H9 (cell line): ENCODE data around the gene FARP1. TPM values are rescaled to one million over a fixed set of nuclear protein-coding genes. Genes with fewer than 3 reads are reported as not detected.
A peak's percentile ranks its signal among the peaks of the same experiment; 100 is the strongest.

ENCODE experiments used
- DNase-seq: peaks from one replicate; pipeline ENCODE4 v3.0.0-alpha.2; 2017
- H2AFZ ChIP-seq: one replicate; pipeline ENCODE4 v1.6.1; 2013; ENCODE audit warnings: mild to moderate bottlenecking, low read length, control low read depth, moderate library complexity
- H2AK5ac ChIP-seq: 2 replicates; pipeline ENCODE4 v1.6.1; 2013; ENCODE audit warnings: low read length, control low read depth, mixed read lengths; ENCODE audit not compliant: insufficient read length
- H2BK120ac ChIP-seq: one replicate; pipeline ENCODE4 v1.6.1; 2013; ENCODE audit warnings: low read depth, mild to moderate bottlenecking, low read length, control low read depth, inconsistent platforms; ENCODE audit not compliant: poor library complexity, severe bottlenecking
- H2BK12ac ChIP-seq: 2 replicates; pipeline ENCODE4 v1.6.1; 2013; ENCODE audit warnings: low read length, control low read depth, mixed read lengths, low read depth; ENCODE audit not compliant: insufficient read length
- H2BK15ac ChIP-seq: 2 replicates; pipeline ENCODE4 v1.6.1; 2013; ENCODE audit warnings: low read depth, low read length, control low read depth
- H2BK20ac ChIP-seq: one replicate; pipeline ENCODE4 v1.6.1; 2013; ENCODE audit warnings: low read depth, mild to moderate bottlenecking, low read length, control low read depth, inconsistent platforms; ENCODE audit not compliant: poor library complexity, severe bottlenecking
- H2BK5ac ChIP-seq: 2 replicates; pipeline ENCODE4 v1.6.1; 2013; ENCODE audit warnings: low read length, control low read depth, mixed read lengths; ENCODE audit not compliant: insufficient read length
- H3K14ac ChIP-seq: 2 replicates; pipeline ENCODE4 v1.6.1; 2013; ENCODE audit warnings: low read length, control low read depth; ENCODE audit not compliant: insufficient read depth
- H3K18ac ChIP-seq: 2 replicates; pipeline ENCODE4 v1.6.1; 2013; ENCODE audit warnings: low read depth, mild to moderate bottlenecking, mixed read lengths, low read length, control low read depth; ENCODE audit not compliant: insufficient read length
- H3K23ac ChIP-seq: 2 replicates; pipeline ENCODE4 v1.6.1; 2013; ENCODE audit warnings: low read length, control low read depth, mixed read lengths, low read depth; ENCODE audit not compliant: insufficient read length
- H3K23me2 ChIP-seq: 2 replicates; pipeline ENCODE4 v1.6.1; 2013; ENCODE audit warnings: low read depth, mild to moderate bottlenecking, mixed read lengths, low read length, control low read depth; ENCODE audit not compliant: insufficient read length, poor library complexity, severe bottlenecking
- H3K27ac ChIP-seq: 2 replicates; pipeline ENCODE4 v1.5.1; 2013; ENCODE audit warnings: low read length, control low read depth, mixed read lengths, low read depth; ENCODE audit not compliant: insufficient read length
- H3K27me3 ChIP-seq: 2 replicates; pipeline ENCODE4 v1.6.1; 2013; ENCODE audit warnings: low read length, control low read depth, inconsistent platforms; ENCODE audit not compliant: insufficient read depth
- H3K4ac ChIP-seq: 2 replicates; pipeline ENCODE4 v1.6.1; 2013; ENCODE audit warnings: low read depth, mild to moderate bottlenecking, control low read depth, inconsistent platforms, low read length, moderate library complexity
- H3K4me1 ChIP-seq: 2 replicates; pipeline ENCODE4 v1.6.1; 2013; ENCODE audit warnings: low read length, control low read depth, inconsistent platforms; ENCODE audit not compliant: insufficient read depth
- H3K4me2 ChIP-seq: 2 replicates; pipeline ENCODE4 v1.6.1; 2013; ENCODE audit warnings: low read length, control low read depth, mixed read lengths; ENCODE audit not compliant: insufficient read length, insufficient read depth
- H3K56ac ChIP-seq: 2 replicates; pipeline ENCODE4 v1.6.1; 2013; ENCODE audit warnings: low read depth, mild to moderate bottlenecking, mixed read lengths, low read length, control low read depth; ENCODE audit not compliant: insufficient read length
- H3K79me1 ChIP-seq: 2 replicates; pipeline ENCODE4 v1.6.1; 2013; ENCODE audit warnings: low read depth, mild to moderate bottlenecking, moderate library complexity, low read length, control low read depth, inconsistent platforms; ENCODE audit not compliant: insufficient read depth, poor library complexity, severe bottlenecking
- H3K79me2 ChIP-seq: 2 replicates; pipeline ENCODE4 v1.6.1; 2013; ENCODE audit warnings: low read length, control low read depth, inconsistent platforms; ENCODE audit not compliant: insufficient read depth
- H3K9ac ChIP-seq: 2 replicates; pipeline ENCODE4 v1.6.1; 2013; ENCODE audit warnings: low read length, control low read depth, mixed read lengths; ENCODE audit not compliant: insufficient read length; ENCODE audit errors: extremely low read depth
- H3K9me3 ChIP-seq: one replicate; pipeline ENCODE4 v1.6.1; 2013; ENCODE audit warnings: low read depth, low read length, inconsistent platforms; ENCODE audit not compliant: control insufficient read depth
- H3T11ph ChIP-seq: one replicate; pipeline ENCODE4 v1.6.1; 2013; ENCODE audit warnings: mild to moderate bottlenecking, low read length, control low read depth, inconsistent platforms
- H4K20me1 ChIP-seq: one replicate; pipeline ENCODE4 v1.6.1; 2013; ENCODE audit not compliant: control insufficient read depth, insufficient read length, insufficient read depth
- H4K5ac ChIP-seq: 2 replicates; pipeline ENCODE4 v1.6.1; 2013; ENCODE audit warnings: low read depth, mild to moderate bottlenecking, mixed read lengths, low read length, control low read depth; ENCODE audit not compliant: insufficient read length
- H4K8ac ChIP-seq: replicated peaks from 2 replicates; pipeline ENCODE4 v1.6.1; 2013; ENCODE audit warnings: low read length, control low read depth, mixed read lengths, low read depth; ENCODE audit not compliant: insufficient read length
- H4K91ac ChIP-seq: 2 replicates; pipeline ENCODE4 v1.6.1; 2013; ENCODE audit warnings: low read depth, mild to moderate bottlenecking, moderate library complexity, mixed read lengths, low read length, control low read depth; ENCODE audit not compliant: insufficient read length
- H3K27ac Mint-ChIP-seq, 3 experiments: 2 replicates in 2 of 3; 3 replicates in 1 of 3; pipeline ENCODE4 v1.8.0; 2020 to 2021; ENCODE audit warnings: mixed read lengths in 3 of 3, mild to moderate bottlenecking in 1 of 3, moderate library complexity in 1 of 3
- H3K27me3 Mint-ChIP-seq: 2 replicates; pipeline ENCODE4 v1.8.0; 2021; ENCODE audit warnings: low read depth, mild to moderate bottlenecking, moderate library complexity, mixed read lengths
- H3K36me3 Mint-ChIP-seq, 3 experiments: 2 replicates in 2 of 3; 3 replicates in 1 of 3; pipeline ENCODE4 v1.8.0; 2020 to 2021; ENCODE audit warnings: low read depth in 3 of 3, mixed read lengths in 3 of 3; ENCODE audit not compliant: insufficient read depth in 1 of 3
- H3K4me1 Mint-ChIP-seq, 2 experiments: 2 replicates each; pipeline ENCODE4 v1.8.0; 2020; ENCODE audit warnings: mixed read lengths in 2 of 2
- H3K4me3 Mint-ChIP-seq, 2 experiments: 2 replicates in 1 of 2; 3 replicates in 1 of 2; pipeline ENCODE4 v1.8.0; 2020 to 2021; ENCODE audit warnings: mild to moderate bottlenecking in 2 of 2, mixed read lengths in 2 of 2, moderate library complexity in 1 of 2
- H3K9me3 Mint-ChIP-seq, 2 experiments: 2 replicates in 1 of 2; 3 replicates in 1 of 2; pipeline ENCODE4 v1.8.0; 2020; ENCODE audit warnings: mild to moderate bottlenecking in 2 of 2, mixed read lengths in 2 of 2, moderate library complexity in 1 of 2
- WGBS: extraction: QIAGEN DNeasy Blood & Tissue Kit; methylation state at CpG from one replicate; pipeline ENCODE4 v1.1.7; 2013; ENCODE audit warnings: missing lambda C conversion rate, low lambda C conversion rate, mixed read lengths; ENCODE audit not compliant: insufficient read length; ENCODE audit errors: extremely low coverage; 5-methylcytosine and 5-hydroxymethylcytosine counted together
- total RNA-seq: library from RNA; stranded (reverse); gene quantifications from 2 replicates; pipeline ENCODE4 v1.2.1, GENCODE V29; 2021
- TF ChIP-seq, protein P1 (sequence below): fragments of 200-600 bp; sonication (generic); conservative IDR thresholded peaks from 3 replicates; pipeline ENCODE4 v1.8.0; 2021; ENCODE audit warnings: antibody characterized with exemption, mild to moderate bottlenecking

The FARP1 gene
- total RNA-seq, 1 experiment from 2014 or later: 95.9 TPM

DNA sequence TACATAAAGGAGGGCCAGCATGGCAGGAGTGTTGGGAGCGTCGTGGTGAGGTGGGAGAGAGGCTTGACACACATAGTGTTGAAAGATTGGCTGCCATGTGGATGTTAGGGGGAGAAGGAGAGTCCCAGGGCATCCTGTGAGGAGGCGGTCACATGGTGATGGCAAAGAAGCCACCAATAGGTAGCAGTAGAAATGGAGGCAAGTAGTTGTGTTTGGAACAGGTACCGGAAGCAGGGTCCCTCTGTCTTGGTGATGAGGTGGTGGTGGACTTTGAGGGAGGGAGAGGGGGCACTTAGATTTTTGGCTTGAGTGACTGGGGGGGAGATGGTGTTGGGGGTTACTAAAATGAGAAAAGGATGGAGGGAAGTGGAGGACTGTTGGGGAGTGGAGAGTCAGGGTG lies 227.4 kb downstream of the FARP1 start:
- H3K79me2 ChIP-seq: no peaks in the 10 kb centered on the region
- no peak overlapping the region for H3K9ac ChIP-seq
- no peaks in the 10 kb centered on the region for H3K9me3 ChIP-seq
- DNase-seq: no peak
- no peak overlapping the region for H3K4ac ChIP-seq
- H3K27ac Mint-ChIP-seq: peak overlapping the region in 2 of 3 experiments; percentile 30 to 82; a peak in 3 of 7 replicates
- TF ChIP-seq, protein P1, sequence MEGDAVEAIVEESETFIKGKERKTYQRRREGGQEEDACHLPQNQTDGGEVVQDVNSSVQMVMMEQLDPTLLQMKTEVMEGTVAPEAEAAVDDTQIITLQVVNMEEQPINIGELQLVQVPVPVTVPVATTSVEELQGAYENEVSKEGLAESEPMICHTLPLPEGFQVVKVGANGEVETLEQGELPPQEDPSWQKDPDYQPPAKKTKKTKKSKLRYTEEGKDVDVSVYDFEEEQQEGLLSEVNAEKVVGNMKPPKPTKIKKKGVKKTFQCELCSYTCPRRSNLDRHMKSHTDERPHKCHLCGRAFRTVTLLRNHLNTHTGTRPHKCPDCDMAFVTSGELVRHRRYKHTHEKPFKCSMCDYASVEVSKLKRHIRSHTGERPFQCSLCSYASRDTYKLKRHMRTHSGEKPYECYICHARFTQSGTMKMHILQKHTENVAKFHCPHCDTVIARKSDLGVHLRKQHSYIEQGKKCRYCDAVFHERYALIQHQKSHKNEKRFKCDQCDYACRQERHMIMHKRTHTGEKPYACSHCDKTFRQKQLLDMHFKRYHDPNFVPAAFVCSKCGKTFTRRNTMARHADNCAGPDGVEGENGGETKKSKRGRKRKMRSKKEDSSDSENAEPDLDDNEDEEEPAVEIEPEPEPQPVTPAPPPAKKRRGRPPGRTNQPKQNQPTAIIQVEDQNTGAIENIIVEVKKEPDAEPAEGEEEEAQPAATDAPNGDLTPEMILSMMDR: no peak
- H4K20me1 ChIP-seq: no peaks in the 10 kb centered on the region
- no peaks in the 10 kb centered on the region for H3K79me1 ChIP-seq
- no peak overlapping the region for H3T11ph ChIP-seq
- no peak overlapping the region for H2BK5ac ChIP-seq
- H3K9me3 Mint-ChIP-seq: peaks cover 6 to 16% of the 10 kb centered on the region in 2 experiments; a peak in 4 of 5 replicates
- H2BK12ac ChIP-seq: no peak overlapping the region
- H2BK20ac ChIP-seq: no peak overlapping the region
- no peak overlapping the region for H3K23ac ChIP-seq
- no peak overlapping the region for H2AK5ac ChIP-seq
- no peaks in the 10 kb centered on the region for H3K27me3 ChIP-seq
- no peak overlapping the region for H3K14ac ChIP-seq
- peaks cover 31 to 38% of the 10 kb centered on the region in 2 experiments for H3K4me1 Mint-ChIP-seq
- no peak overlapping the region for H4K91ac ChIP-seq
- H3K18ac ChIP-seq: no peak overlapping the region
- no peak overlapping the region for H4K8ac ChIP-seq
- no CpG with 5 or more reads among the region's 4 CpGs for WGBS
- H3K4me1 ChIP-seq: peaks cover 4% of the 10 kb centered on the region
- H4K5ac ChIP-seq: no peak overlapping the region
- no peak overlapping the region for H3K56ac ChIP-seq
- no peak overlapping the region for H3K4me2 ChIP-seq
- H3K4me3 Mint-ChIP-seq: no peak overlapping the region
- H2BK120ac ChIP-seq: no peak overlapping the region
- H3K27me3 Mint-ChIP-seq: no peaks in the 10 kb centered on the region
- no peak overlapping the region for H3K27ac ChIP-seq
- H3K36me3 Mint-ChIP-seq: peaks cover 26 to 45% (median 39%) of the 10 kb centered on the region in 3 experiments
- H3K23me2 ChIP-seq: no peaks in the 10 kb centered on the region
- H2AFZ ChIP-seq: no peak overlapping the region
- H2BK15ac ChIP-seq: no peak overlapping the region
